Left cardiac atrium (tissue), 4 donors: Measurements from ENCODE around the gene DIAPH2. TPM values are rescaled to one million over a fixed set of nuclear protein-coding genes. Genes with fewer than 3 reads are reported as not detected.

Experiments
- ATAC-seq, 2 donors: fragments of 200-7000 bp; cut with Tn5 transposase; one replicate each; pipeline ENCODE4 v1.9.1; 2020; ENCODE audit warnings: mild to moderate bottlenecking in 2 of 2, moderate library complexity in 2 of 2
- DNase-seq: peaks from one replicate; pipeline ENCODE4 v3.0.0-alpha.2; 2020
- intact Hi-C, 2 donors: fragments of 100-400 bp; cut with DNase I; formaldehyde crosslinking; loops; one replicate each; pipeline versions ENCODE4 v1.14.1 to v1.15.1; 2022 to 2023
- total RNA-seq, 2 donors: library from RNA; stranded (reverse); fragmentation: NEBNext Ultra II Directional; extraction: Animal tissue kit (Norgen Biotek cat#: 25700); gene quantifications; one replicate each; pipeline ENCODE4 v1.2.1, GENCODE V29; 2021
- donor health status: DM: no; HTN: yes; CAD: no.
- donor health status: DM: no; HTN: yes; CAD: no; lungs with severe emphysema.
- donor health status: DM: yes; HTN: yes; CAD: no.
- donor health status: Dilated cardiomyopathy.

The DIAPH2 gene
- total RNA-seq, 2 donors from 2014 or later: 13.0 to 13.3 TPM

DNA sequence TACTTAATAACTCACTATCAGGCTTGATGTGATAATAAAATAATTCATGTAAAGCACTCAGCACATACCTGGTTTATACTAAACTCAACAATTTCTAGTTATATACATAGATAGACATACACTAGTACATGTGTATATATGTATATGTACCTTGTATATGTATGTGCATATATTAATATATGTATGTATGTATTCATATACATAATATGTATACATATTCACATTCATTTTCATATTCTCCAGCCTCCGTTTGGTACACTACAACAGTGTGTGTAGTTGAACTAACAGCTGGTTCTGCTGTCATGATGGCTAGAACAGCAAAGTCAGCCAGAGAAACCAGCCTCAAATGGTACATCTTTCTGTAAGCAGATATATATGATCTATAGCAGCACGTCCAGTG lies 869.2 kb downstream of the DIAPH2 start:
- DNase-seq (no peak), ATAC-seq (no peak)
- intact Hi-C loops: no loop called here

DNA sequence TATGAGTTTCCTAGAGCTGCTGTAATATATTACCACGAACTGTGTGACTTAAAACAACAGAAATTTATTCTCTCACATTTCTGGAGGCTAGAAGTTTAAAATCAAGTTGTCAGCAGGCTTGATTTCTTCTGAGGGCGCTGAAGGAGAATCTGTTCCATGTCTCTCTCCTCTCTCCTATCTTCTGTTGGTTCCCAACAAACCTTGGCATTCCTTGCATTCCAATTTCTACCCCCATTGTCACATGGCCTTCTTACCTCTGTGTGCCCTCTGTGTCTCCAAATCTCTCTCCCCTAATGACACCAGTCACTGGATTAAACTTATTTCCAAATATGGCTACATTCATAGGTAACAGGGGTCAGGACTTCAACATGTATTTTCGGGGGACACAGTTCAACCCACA lies 871.7 kb downstream of the DIAPH2 start:
- intact Hi-C loops: no loop called here
- DNase-seq (no peak), ATAC-seq (no peak)

DNA sequence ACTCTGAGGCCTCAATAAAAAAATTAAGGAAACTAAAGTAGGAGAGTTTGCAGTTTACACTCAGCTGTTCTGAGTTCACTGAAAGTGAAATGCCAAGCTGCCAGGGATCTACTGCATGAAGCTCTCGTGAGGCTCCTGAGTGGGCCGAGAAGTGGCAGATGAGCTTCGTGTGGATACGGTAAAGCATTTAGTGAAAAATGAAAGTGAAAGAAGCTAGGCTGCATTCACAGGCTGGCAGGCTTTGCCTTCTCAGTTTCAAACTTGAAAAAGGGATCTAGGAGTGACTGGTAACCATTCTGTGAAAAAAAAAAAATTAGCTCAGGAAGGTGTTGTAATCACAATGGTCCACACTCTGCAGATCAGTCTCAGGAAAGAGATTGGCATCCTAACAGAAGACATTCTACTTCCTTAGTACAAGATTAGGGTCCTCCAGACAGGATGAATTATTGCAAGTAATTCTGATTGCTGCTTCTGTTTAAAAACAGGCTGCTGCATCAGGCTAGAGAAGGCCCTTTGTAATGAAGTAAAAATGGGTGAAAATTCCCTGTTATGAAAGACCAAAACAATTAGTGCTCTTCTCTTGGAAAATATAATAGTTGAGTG lies 879.0 kb downstream of the DIAPH2 start:
- ATAC-seq: peak; percentile 84 to 90
- DNase-seq: peak; percentile 38
- intact Hi-C loops: no loop called here

DNA sequence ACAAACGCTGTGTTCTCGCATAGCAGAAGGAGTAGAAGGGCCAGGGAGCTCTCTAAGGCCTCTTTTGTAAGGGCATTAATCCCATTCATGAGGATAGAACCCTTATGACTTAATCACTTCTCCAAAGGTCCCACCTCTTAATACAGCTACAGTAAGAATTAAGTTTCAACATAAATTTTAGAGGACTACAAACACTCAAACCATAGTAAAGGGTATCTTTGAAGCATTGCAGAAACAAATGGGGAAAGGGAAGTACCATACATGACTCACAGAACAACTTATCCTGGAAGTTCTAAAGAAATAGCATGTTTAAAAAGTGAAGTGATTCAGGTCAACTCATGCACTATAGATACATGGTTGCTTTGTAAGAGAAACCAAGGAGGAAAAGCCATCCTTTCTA lies 879.9 kb downstream of the DIAPH2 start:
- intact Hi-C loops: no loop called here
- ATAC-seq: no peak
- DNase-seq: no peak

DNA sequence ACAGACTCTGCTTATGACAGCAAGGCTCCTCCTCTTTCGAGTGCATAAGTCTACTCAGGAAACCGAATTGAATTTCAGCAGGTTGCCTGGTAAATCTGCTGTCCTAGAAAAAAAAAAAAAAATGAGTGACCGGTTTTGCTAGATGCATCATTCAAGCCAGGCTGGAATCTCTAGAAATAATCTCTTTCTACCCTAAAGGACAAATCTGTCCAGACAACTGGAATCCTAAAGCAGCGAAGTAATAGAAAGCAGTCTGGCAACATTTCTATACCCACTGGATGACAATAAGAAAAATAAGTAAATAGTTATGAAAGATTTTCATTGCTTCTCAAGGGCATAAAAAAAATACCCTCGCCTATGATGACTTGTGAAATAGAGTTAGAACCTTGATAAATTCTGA lies 902.5 kb downstream of the DIAPH2 start:
- no peak for ATAC-seq
- DNase-seq: no peak
- intact Hi-C loops: no loop called here

DNA sequence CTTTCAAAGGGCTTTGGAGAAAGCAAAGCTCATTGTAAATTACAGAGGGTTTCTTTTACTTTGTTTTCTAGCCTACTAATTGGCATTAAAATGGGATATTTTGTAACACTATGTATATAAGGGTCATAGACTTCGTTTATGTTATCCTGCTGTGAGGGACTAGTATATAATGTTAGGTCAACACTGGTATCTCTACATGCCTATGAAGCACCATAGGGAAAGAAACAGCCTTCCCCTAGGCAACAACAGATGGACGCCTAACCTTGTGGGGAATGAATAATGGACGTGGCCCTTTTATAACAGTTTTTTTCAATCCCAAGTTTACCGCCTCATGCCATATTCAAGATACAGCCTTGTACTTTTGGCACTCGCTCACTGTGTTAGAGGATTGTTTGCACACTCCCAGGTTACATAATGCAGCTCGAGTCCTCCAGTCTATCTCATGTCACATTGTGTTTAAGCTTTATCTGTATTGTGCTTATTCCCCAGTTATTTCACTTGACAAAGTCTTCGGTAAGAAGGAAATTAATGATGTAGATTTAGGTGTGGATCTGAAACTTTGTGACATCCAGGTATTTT lies 910.1 kb downstream of the DIAPH2 start:
- intact Hi-C loops: no loop called here
- no peak for DNase-seq
- ATAC-seq: no peak

DNA sequence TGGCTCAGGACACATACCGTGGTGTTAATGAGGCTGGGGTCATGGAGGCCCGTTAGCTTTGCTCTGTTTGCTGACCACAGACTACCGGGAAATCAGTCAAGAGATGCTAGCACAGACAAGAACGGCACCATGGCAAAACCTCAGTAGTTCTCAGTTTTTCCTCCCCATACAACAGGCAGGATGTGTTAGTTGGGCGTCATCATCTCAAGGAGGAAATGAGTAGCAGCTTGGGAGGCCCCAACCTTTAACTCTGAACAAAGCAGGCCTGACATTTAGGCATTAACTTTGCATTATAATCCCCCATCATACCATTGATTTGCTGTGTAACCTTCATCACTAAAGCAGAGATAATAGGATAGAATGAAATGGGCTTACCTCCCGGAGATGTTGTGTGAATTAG lies 913.3 kb downstream of the DIAPH2 start:
- DNase-seq: no peak
- no peak for ATAC-seq
- intact Hi-C loops: no loop called here

DNA sequence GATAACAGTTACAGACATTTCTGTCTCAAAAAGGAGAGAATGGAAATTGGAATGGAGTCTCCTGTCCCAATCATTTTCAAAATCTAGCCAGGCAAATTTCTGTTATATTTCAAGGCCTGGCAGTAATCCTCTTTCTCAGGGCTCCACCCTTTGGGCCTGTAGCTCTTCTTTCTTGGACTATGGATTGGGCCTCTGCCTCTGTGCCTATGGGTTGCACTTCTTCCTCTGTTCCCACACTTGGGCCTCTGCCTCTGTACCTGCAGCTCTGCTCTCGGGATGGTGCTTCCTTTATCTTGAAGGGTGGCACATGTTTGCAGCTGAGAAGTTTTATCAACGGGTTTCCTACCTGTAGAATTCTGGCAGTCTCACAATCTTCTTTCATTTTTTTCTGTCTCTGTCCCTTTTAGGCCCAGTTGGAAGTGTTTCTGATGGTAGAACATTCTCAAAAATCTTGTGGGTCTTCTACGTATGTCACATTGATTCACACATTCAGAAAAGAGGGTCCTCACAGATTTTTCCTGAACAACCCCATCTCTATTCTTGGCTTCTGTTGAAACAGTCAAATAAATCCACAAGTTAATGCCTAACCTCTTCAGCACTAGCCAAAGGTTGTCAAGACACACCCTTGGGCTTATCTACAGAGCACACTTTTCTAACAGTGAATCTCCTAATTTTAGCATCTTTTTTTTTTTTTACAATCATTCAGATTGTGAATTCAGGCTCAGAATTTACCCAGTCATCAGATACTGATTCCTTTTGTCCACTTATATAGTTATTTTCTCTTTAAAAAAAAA lies 918.0 kb downstream of the DIAPH2 start:
- DNase-seq (no peak), ATAC-seq (no peak)
- intact Hi-C loops: no loop called here

DNA sequence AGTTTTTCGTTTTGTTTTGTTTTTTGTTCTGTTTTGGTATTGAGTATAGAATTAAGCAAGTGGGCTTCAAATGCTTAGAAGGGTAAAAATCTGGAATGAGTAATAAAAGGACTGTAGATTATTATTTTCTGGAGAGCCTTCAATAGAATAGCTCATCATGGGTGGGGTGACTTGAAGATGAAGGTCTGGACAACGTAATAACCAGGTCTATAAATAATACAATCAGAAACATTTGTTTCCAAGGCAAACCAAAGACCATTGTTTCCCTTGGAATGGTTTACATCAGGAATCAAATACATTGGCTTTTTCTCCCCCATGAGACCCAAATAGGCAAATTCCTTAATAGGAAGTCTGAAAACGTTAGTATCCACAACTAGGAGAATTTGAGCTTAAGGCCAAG lies 920.6 kb downstream of the DIAPH2 start:
- DNase-seq (no peak), ATAC-seq (no peak)
- intact Hi-C loops: no loop called here

DNA sequence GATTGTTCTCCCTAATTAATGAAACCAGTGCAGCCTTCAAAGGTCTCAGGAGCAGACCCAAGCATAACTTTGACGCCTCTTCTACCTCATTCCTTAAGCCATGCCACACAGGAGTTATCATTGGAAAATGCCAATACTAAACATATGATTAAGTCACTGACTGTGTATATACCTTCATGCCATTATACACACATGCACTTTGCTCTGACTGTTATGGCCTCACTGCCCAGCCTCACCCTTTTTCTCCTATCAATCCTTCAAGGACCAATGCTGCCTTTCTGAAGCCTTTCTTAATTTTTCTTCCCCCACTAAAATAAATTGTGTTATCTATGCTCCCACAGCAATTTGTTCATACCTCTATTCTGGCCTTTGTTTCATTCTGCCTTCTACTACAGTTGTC lies 924.7 kb downstream of the DIAPH2 start:
- ATAC-seq: no peak

DNA sequence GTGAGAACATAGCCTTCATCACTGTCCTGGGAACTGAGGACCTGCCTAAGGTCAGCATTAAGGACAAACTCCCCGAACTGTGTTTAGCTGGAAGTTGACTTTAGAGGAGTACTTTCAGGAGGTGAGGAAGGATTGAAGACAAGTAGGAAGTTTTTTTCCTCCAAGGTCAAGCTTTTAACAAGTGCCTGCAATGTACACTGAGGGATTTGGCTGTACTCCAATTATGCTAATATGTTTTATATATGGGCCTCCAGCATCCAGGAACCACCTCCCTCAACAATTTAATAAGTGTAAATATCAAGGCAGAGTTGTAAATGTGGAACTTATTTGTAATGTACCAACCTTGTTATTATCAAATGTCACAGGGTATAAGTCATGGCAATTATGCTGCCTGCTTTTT lies 925.3 kb downstream of the DIAPH2 start:
- intact Hi-C loops: no loop called here

More for the DNA sequence above, 924.7 kb downstream of the DIAPH2 start:
- DNase-seq: no peak
- intact Hi-C loops: no loop called here

DNA sequence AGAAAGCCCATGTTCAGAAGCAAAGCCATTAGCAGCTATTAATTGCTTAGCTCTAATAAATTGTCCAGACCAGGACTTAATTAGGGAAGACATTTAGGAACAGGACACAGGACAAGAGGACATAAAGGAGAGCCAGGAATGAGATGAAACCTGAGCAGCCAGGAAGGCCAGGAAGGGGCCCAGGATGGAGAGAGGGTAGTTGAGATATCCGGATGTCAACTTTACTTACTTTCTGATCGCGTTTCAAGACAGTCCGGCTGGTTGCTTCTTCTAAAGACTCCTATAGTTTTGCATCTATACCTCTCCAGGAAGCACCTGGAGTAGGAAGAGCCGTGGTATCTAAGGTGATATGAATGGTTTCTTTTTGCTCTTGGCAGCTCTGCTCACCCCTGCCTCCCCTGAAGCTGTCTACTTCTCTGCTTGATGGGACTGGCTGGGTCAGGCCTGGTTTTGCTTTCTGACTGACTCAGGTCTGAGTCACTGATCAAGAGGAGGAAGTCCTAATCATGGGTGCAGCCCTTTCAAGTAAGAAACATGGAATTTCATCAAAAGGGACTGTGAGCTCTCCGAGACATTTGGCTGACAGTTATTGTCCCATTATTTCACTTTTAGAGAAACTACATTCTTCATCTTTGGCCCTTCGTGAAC lies 932.4 kb downstream of the DIAPH2 start:
- DNase-seq (no peak), ATAC-seq (peak in 1 of 2 donors; percentile 51)
- intact Hi-C loops: no loop called here

More for the DNA sequence above, 925.3 kb downstream of the DIAPH2 start:
- ATAC-seq: no peak
- no peak for DNase-seq

DNA sequence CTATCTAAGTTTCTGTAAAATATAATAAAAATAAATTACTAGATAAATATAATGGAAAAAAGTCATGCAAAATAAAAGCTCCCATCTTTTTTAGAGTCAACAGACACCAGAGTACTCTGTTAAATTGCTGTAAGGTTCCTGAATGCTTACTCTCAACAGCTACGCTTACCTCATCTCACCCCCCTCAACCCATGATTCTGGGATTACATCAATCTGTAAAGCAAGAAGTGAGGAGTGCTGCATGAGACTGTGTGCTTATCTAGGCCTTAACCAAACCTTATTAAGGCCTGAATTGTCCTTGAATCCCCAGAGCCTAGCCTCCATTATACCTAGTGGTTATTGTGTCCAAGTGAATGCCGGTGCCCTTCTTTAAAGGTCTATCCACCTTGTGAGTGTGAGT lies 934.9 kb downstream of the DIAPH2 start:
- ATAC-seq (no peak), DNase-seq (no peak)
- intact Hi-C loops: no loop called here

DNA sequence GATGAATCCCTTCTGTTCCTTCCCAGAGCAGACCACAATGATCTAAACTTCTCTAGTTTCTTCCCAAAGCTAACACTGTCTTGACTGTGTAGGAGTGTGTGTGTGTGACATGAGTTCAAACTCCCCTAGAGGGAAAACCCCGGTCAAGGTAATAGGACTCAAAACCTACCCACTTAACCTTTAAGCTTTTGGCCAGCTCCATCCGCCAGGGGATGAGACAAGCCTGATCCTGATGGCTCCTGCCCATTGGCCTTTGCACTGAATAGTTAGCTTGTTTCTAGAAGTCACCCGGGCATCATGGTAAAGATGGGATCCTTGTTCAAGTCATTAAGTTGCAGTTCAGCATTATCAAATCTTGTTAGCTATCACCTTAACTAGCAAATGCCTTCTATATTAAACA lies 937.5 kb downstream of the DIAPH2 start:
- no peak for ATAC-seq
- intact Hi-C loops: no loop called here
- no peak for DNase-seq

DNA sequence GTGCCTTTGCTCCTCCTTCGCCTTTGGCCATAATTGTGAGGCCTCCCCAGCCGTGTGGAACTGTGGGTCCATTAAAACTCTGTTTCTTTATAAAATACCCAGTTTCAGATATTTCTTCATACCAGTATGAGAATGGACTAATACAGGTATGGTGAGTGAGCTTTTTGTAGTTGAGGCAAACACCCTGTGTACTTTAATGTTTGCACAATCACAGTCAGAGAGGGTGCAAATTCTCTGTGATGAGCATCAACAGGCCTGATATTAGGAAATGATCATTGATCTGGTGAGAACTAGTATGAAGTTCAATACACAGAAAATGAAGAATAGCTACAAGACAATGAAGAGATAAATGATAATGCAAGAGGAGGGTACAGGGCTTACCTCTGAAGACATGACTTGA lies 943.7 kb downstream of the DIAPH2 start:
- intact Hi-C loops: no loop called here
- DNase-seq: no peak
- ATAC-seq: no peak

DNA sequence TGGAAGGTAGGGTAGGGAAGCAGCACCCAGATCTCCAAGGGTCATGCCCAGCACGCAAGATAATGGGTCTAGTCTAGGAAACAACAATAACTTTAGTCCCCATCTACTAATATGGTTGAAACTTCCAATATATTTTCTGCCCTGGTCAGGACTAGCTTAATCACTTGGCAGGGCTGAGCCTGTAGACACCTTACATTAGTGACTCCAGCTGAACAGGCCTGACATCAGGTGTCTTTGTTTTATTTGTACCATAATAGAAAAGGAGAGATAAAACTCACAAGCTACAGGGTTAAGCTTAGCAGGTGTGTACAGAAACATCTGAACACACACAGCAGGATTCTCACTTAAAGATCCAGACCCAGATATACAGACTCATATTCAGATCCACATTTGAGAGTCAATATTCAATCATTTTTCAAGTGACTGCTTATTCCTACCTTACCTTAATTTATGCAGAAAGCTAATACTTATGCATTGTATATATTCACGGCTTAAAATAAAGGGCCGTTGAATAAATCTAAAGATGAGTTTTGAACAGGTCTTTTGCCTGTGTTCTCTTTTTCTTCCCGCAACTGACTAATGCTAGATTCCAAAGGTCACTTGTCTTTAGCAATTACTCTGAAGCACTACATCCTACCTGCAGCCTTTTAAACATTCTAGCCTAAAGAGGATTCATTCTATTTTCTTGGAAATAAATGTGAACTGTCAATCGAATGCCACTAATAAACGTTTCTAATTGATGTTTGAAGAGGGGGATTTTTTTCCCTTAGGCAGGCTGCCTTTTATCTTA lies 944.4 kb downstream of the DIAPH2 start:
- ATAC-seq (no peak), DNase-seq (no peak)
- intact Hi-C loops: no loop called here

DNA sequence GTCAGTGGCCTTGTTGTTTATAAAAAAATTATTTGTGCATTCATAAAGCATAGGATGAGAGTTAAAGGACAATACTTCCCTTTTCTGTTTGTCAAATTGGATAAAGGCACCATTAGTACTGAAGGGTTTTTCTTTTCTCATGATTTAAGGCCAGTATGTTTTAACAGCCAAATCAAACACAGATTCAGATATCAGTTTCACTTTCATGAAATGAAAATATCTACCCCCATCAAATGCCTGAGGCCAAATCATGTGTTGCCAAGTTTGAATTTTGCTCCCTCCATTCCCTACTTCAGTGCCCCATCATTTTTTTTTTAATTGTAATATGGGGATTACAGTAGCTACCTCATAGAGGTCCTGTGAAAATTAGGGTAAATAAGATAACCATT lies 944.9 kb downstream of the DIAPH2 start:
- ATAC-seq (no peak), DNase-seq (no peak)
- intact Hi-C loops: no loop called here

DNA sequence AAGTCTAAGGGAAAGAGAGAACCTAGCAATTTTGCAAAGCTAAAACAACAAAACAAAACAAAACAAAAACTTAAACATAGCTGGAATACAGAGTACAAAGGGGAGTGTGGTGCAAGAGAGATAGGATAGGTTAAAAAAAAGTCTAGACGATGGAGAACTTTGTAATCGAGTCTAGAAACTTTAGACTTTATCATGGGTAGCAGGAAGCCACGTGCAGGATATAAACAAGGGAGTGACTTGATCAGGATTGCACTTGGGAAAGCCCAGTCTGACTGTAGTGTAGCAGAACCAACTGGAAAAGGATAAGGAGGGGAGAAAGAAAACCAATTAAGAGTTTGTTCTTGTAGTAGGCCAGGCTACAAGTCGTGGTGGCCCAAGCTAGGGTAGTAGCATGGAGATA lies 949.2 kb downstream of the DIAPH2 start:
- intact Hi-C loops: no loop called here
- no peak for ATAC-seq
- DNase-seq: no peak

DNA sequence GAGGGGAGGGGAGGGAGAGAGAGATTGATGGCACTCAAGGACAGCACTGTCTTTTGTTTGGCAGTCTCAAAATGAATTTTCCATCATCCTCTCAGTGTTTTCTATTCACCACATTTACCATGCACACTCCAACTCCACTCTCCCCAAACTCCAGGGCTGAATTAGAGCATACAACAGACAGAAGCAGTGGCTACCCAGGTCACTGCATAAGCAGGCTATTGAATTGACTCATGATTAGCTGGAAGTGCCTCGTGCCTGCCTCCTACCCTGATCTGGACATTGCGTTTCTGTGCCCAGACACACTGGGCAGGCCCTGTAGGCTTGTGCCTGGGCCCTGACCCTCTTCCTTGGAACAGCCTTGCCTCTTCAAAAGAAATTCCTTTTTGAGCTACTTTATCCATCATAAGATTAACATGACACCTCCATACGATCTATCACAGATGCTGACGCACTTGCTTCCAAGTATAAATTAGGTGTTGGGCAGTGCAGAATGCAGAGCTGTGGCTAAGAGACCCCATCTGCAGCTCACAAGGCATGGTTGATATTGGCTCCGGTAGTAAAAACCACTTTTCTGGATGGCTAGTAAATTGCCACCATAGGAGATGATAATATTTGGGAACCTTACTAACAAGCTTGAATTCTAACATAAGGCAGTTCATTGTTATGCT lies 952.0 kb downstream of the DIAPH2 start:
- ATAC-seq (no peak), DNase-seq (no peak)
- intact Hi-C loops: no loop called here
